HG03520 (cell line): ENCODE results near the gene TMEM45A.
A peak's percentile ranks its signal among the peaks of the same experiment; 100 is the strongest.
"Not testable (repeated sequence)": the region's sequence is repeated elsewhere in the genome, so short reads cannot be mapped to it uniquely, and the experiment has no call there.

Experiments used
- ATAC-seq: cut with Tn5 transposase; IDR thresholded peaks from one replicate; pipeline ENCODE4 v1.9.1; 2021; ENCODE audit warnings: mild to moderate bottlenecking, moderate library complexity; ENCODE audit not compliant: unreplicated experiment

Gene TMEM45A

DNA sequence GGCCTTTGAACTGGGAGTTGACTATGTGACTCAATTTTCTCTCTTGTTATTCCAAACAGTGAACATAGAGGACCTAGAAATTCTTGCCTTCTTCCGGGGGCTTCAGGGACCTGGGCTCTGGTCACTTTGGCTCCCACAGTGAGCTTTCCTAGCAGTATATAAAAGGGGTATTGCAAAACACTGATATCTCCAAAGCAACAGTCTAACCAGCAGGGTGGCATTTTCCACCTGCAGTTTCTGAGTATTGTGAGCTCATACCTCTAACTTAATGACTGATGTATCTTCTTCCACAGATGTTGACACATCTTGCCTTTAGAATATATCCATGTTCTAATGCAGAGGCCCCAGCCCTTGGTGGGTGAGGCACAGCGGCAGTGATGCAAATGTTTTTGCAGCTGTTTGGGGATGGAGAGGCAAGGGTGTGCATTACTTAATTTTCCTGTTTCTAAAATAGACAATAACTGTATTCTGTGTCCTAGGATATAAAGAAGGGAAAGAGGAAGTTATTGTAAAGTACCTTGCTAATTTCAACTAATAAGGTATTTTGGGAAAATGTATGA is 71.3 kb downstream of the TMEM45A start:
- no peak for ATAC-seq

DNA sequence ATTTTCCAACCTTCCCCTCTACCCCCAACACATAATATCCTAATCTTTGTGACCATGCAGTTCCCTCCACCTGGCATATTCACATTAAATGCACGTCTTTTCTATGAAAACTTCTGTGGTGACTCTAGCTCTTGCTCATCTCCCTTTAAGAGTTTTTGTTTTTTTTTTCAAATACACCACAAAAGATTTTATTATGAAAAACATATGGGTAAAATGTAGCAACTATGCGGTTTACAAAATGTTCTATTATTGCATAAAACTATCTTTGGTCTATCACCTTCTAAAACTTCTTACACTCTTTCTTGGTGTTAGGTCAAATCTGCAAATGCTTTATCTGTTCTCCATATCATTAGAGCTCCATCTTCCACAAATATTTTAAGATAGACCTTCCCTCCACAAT is 78.4 kb downstream of the TMEM45A start:
- ATAC-seq, result no peak

DNA sequence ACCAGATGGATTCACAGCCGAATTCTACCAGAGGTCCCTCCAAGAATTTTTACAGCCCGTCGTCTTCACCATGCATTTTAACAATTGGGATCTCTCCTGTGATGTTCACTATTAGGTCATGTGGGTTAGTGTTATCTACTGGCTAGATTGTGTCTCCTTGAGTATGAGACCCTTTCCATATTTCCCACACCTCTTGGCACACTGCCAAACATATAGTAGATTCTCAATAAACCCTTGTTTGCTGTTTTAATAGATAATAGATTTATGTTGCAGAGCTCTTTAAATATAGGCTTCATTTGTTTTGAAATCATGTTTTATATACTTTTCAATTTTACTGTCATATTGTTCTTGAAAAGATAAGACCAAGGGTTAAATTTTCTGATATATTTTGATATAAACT is 82.1 kb downstream of the TMEM45A start:
- no peak for ATAC-seq

DNA sequence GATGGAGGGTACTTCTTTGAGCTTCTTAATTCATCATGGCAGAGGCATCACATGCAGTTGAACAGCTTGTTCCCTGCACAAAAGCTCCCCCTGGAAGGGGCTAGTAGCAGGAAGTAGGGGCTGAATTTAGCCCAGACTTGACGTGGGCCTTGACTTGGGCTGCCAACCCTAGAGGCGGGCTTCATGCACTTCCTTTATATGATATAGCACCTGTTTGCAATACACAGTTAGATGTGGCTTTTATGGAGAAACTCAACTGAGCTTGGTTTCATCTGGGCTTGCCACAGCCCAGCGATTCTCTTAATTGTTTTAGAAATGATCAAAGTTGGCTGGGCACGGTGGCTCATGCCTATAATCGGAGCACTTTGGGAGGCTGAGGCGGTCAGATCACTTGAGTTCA is 83.3 kb downstream of the TMEM45A start:
- ATAC-seq, result no peak

DNA sequence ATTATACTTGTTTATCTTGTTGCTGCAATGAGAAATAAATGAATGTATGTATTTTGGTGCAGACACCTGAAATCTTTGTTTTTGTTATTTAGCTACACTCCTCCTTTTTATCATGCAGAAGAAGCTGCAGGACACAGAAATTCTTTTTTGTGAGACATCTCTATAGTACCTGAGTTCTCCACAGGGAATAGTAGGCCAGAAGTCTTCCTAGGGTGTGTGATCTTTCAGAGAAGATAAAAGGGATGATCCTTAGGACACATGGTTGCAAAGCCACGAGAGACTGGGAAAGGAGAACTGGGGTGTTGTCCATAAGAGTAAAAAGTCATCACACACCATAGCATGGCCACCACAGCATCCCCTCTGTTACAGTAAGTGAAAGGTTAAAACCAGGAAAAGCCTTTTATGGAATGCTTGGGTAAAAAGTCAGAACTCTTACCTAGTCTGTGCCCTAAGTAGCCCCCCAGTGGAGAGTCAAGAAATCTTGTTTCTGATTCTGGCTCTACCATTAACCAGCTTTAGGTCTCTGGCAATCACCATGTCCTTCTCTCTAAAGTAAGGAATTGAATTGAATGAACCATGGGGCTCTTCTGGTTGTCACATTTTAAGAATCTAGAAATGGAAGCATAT is 85.1 kb downstream of the TMEM45A start:
- no peak for ATAC-seq

DNA sequence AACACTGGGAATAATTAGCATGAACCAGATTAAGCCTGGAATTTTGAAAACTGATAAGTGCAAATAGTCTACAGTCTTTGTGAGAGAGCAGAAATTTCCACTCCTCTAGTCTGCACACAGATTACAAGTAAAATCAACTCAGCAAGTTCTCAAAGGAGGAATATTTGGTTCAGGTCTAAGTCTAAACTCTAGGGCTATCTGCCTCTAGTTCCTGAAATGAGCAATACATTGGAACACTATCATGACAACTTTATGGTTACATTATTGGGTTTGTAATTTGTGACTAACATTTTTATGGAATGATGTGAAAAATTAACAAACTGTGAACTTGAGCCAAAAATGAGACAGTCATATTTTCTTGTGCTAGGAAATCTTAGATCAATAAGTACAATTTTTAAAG is 86.2 kb downstream of the TMEM45A start:
- ATAC-seq, result no peak

DNA sequence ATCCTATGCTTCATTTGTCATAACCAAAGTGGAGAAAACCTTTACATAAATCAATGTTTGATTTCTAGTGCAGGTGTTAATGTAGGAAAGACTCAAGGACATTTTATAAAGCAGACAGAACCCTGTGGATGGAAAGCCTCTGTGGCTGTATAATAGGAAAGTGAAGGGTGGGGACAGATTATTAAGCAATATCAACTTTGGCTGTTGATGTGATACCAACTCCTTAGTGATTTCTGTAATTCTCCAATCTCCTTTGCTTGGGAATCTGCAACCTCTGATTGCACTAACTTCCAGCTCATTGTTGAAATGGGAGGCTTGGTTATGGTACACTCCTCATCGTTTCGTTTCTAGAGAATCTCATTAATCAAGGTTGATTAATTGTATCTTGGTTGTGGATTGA is 87.7 kb downstream of the TMEM45A start:
- ATAC-seq, result no peak

DNA sequence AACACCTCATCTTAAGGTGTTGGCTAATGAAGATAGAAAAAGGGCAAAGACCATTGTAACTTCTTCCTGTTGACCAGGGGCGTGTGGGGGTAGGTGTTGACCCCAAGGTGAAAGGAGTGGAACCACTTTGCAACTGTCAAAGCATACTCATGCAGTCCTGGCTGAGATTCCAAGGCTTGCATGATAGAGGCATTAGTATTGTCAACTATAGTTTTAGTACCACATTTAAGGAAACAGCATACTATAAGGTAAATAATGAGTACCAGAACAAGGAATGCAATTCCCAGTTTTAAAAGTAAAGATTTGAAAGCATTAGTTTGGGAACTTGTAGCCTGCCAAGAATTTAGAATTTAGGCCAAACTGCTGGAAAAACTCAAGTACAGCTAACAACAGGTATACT is 89.2 kb downstream of the TMEM45A start:
- no peak for ATAC-seq

DNA sequence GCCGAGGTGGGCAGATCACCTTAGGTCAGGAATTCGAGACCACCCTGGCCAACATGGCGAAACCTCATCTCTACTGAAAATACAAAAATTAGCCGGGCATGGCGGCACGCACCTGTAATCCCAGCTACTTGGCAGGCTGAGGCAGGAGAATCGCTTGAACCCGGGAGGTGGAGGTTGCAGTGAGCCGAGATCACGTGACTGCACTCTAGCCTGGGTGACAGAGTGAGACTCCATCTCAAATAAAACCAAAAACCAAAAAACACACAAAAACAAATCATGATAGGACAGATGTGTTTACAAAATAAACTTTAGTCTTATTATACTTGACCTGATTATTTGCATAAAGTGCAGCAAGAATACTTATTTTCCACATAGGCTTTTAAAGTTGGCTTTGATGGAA is 89.7 kb downstream of the TMEM45A start:
- ATAC-seq, result not testable (repeated sequence)

DNA sequence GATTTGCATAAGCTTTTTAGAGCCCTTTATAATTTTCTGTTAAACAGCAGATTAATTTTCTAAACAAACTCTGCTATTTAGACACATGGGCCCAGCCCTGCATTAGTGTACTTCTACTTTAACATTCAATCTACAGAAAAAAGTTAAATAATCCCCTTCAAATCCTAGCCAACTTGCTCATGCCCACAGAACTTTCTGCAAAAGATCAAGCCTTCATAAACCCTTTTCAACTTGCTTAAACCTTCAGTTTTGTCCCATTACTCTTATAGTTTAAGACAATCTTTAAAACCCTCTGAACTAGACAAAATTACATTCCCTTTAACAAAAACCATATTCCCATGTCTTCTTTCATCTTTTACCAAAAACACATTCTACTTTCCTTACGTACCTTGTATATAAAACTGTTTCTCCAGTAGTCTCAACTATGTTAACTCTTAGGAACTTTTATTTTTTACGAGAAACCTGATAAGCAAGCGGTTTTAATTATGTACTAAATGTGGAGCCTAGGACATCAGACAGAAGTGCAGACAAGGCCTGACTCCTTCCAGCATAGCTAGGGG is 91.8 kb downstream of the TMEM45A start:
- ATAC-seq, result no peak

DNA sequence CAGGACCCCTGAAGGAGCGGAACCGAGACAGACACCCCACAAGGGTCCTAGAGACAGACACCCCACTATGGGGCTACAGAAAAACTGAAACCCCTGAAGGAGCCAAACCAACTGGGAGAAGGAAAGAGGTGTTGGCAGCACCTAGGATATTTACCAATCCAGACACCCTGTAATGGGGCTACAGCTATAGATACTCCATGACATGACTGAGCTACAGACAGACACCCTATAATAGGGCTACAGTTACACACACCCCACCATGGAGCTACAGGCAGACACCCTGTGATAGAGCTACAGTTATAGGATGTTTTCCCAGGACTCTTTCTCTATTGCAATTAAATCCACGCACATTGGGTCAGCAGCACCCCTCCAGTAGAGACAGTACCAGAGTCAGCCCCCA is 94.4 kb downstream of the TMEM45A start:
- no peak for ATAC-seq

DNA sequence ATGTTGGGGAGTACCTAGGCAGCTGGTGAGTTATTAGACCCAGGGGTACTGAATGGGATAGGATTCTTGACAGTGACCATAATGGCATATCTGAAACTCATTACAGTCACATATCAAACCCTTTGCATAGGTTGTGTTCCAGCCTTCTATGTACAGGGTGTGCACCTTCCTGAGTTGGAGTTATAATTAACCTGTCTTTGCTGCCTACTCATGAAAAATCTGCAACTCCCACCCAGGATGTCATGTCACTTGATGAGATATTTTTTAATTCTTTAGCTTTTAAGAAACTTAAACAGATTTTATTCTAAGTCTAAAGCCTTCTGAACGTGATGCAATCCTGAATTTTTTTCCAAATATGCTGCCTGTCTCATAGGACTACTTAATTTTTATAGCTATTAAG is 95.8 kb downstream of the TMEM45A start:
- ATAC-seq, result no peak

DNA sequence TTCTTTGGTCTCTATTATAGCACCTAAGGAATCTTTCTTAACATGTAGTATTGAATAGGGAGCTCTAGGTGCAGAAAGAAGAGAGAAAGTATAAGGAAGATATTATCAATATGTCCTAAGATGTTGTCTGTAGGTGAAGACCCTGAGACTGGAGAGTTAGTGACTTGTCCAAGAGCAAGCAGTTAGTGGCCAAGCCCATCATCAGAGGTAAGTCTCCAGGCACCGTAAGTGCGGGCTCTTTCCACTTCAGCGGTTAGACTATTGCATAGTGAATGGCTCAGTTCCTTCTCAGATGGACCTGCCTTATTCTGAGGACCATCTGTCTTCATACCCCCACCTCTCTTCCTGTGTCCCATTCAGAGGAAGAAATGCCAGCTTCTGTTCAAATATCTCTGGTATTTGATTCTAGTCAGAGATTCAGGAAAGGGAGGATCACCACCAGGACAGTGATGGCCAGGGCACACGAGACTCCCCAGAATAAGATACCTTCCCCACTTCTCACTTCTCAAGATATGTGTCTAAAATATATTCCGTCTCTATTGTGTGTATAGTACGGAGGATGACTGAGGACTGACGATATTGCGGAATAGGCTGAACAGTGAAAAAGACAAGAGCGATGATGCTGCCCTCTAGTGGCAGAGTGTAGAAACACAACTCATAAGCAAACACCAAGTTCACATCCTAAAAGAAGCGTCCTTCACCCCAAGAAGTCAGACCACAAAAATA is 97.9 kb downstream of the TMEM45A start:
- peak; percentile 81 for ATAC-seq

DNA sequence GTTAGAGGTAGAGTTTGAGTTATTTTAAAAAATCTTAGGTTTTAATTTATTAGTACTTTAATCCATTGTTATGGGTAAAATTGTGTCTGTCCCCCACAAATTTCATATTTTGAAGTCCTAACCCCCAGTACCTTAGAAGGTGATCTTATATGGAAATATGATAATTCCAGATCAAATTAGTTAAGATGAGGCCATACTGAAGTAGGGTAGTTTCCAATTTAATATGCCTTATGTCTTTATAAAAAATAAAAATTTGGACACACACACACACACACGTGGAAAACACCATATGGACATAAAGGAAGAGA is 98.4 kb downstream of the TMEM45A start:
- ATAC-seq, result no peak

DNA sequence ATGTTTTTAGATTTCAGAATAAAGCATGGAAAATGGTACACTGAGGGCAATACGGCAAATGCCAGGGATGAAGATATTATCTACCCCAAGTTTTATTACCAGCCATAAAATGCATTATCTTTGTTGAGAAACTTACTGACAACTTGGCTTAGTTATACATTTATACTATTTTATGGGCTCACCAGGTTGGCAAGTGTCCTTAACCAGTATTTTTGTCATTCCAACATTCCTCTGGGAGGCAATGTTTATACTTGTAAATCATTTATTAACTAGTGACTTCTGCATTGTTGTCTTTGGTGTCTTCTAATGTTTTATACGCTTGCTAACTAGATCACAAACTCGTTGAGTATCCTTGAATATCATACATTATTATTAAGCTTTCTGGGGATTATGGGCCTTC is 99.0 kb downstream of the TMEM45A start:
- ATAC-seq, result no peak

DNA sequence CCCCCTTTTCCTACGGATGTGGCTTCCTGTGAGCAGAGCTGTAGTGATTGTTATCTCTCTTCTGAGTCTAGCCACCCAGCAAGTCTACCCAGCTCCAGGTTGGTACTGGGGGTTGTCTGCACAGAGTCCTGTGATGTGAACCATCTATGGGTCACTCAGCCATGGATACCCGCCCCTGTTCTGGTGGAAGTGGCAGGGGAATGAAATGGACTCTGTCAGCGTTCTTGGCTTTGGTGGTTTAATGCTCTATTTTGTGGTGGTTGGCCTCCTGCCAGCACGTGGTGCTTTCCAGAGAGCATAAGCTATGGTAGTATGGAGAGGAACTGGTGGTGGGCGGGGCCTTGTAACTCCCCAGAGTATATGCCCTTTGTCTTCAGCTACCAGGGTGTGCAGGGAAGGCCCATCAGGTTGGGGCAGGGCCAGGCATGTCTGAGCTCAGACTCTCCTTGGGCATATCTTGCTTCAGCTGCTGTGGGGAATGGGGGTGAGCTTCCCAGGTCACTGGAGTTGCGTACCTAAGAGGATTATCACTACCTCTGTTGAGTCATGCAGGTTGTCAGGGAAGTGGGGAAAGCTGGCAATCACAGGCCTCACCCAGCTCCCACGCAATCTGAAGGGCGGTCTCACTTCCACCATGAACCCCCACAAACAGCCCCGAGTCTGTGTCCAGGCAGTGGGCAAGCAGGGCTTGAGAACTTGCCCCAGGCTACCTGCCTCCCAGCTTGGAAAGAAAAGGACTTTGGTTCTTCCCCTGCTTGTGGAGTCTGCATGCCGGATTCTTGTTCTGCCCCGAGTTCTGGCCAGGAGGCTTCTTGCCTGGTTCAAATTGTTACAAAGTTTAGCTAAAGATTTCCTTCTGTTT is 108.0 kb downstream of the TMEM45A start:
- no peak for ATAC-seq

DNA sequence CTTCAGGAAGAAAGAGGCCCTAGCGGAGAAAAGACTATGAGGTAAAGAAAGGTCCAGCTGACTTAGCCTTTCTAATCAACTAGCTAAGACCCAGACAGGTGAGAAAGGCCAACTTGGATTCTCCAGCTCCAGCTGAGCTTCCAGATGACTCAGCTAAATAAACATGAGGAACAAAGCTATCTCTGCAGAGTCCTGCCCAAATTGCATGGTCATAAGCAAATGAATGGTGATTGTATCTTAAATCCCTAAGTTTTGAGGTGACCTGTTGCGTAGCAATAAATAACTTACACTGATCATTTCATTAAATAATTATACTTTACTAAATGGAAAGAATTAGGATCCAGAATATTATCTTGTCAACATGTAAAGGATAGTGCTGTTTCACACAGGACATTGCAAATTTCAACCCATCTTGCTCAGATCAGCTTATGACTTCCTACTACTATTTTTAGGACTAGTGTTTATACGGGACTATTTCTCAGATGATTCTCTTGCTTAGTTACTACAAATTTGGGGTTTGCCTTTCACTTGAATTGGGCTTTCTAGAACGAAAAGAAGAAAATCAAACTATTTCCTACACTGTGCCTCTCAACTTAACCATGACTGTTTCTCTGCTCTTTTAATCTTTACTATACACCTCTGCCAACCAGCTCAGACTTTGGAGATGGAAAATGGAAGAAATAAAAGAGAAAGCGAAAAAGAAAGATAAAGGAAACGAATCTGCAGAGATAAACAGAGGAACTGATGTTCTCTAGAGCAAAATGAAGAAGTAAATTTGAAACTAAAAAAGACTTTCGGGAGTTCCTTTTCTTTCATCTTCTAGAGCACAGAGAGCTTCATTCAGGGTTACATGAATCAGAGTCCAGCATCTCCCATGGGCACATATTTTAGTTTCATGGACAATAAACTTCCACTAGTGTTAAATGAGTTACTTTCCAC is 110.4 kb downstream of the TMEM45A start:
- peak; percentile 32 for ATAC-seq

DNA sequence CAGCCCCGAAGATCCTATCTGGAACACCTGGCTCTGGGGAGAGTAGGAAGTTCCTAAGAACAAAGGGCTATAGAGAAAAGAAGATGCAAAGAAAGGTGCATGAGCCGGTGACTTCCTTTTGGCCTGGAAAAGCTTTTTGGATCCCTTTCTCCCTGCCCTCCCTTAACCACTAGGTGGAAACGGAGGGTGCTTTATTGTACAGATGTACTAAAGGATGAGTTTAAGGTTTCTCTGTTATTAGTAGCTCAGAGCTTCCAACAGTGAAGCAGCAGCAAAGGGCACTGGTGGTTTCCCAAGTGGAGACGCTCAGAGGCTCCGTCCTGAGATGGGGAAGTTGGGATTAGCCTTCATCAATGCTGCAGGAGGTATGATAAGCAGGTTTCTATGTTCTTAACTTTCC is 111.0 kb downstream of the TMEM45A start:
- peak; percentile 24 for ATAC-seq

DNA sequence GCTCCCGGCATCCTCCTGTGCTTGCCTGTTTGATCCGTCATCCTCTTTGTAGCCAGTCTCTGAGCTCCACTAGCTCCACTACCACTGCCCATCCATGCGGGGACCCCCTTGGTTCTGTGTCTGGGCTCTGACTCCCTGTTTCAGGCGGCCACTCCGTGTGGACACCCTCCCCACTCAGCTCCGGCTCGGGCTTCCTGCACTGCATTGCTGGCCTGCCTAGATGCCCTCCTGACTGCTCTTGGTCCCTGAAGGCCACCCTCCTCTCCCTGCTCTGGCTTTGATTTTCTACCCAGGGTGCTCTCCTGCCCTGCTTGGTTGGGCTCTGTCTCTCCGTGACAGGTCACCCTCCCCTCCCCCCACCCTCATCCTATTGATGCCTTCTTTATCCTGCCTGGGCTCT is 112.9 kb downstream of the TMEM45A start:
- no peak for ATAC-seq

DNA sequence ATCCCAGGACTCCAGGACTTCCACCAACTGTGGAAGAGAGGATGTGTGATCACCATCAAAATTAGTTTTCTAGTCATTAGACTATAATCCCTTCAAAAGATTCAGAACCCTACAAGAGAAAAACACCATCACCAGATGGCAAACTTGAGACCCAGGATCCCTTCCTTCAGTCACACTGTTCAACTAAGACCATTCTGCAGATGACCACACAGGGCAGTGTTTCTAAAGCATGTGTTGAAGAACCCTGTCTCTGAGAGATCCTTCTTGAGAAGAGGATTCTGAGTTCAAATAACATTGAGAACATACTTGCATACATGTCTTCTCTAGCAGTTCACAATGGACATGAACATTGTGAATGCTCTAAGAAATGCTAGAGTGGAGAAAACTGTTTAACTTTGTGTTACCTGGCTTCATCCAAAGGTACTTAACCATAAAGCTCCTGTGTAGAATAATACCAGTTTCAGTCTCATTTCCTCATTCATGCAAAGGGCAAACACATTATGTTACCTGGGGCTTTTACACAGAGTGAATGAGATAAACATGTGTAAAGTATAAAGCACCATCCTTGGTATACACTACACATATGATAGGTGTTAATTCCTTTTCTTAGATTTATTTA is 114.6 kb downstream of the TMEM45A start:
- peak; percentile 79 for ATAC-seq
